ENCODE data around the gene DOCK8. TPM values are rescaled to one million over a fixed set of nuclear protein-coding genes. Genes with fewer than 3 reads are reported as not detected.

DOCK8 gene
- total RNA-seq, 1 experiment from 2014 or later: 7.5 TPM

- Histone ChIP-seq H3K27ac (peak overlapping the region; percentile 67), H3K27me3 (ENCODE audit: insufficient read depth, low read depth) (no peaks in the 10 kb centered on the region), H3K4me3 (no peak overlapping the region), H3K36me3 (ENCODE audit: low read depth) (no peaks in the 10 kb centered on the region), H3K4me1 (replicated peaks; ENCODE audit: insufficient read depth) (peaks cover 24% of the 10 kb centered on the region), H3K9me2 (ENCODE audit: insufficient read depth) (no peaks in the 10 kb centered on the region), H3K4me2 (peak overlapping the region; percentile 21; the same call in 1 of the 2 replicates), H3K79me2 (ENCODE audit: low read depth) (no peaks in the 10 kb centered on the region), H2AFZ (no peak overlapping the region), H4K20me1 (ENCODE audit: insufficient read depth) (no peaks in the 10 kb centered on the region), H3F3A (ENCODE audit: insufficient read depth, low read depth) (peaks cover 15% of the 10 kb centered on the region; the same call in 1 of the 2 replicates), H3K9me3 (ENCODE audit: insufficient read depth, low read depth) (no peaks in the 10 kb centered on the region)
- TF ChIP-seq EZH2 (IDR thresholded peaks at IDR 0.05; ENCODE audit: low read depth) (no peak), CTCF (conservative IDR thresholded peaks at IDR 0.05) (no peak)
- intact Hi-C loops (cut with micrococcal nuclease; ENCODE audit: unreplicated experiment): loop anchor here (2.0 kb wide), 1 partner anchor 42 kb away; no protein-coding TSS in a partner anchor
- BruUV-seq (replicated peaks): no TSS peak
- DNase-seq: peak; percentile 21 to 89
- ChIA-PET CTCF (no interaction called here), POLR2A (ENCODE audit: unreplicated experiment) (interaction anchor here (0.6 to 0.9 kb wide), 2 partner anchors 99 to 192 kb away, joined by 3 to 4 read pairs; no protein-coding TSS in a partner anchor)
Observed at GRCh38 chr9:426976-427375, 212.3 kb downstream of the DOCK8 start.

- H3K27me3 ChIP-seq (ENCODE audit: insufficient read depth, low read depth): no peaks in the 10 kb centered on the region
- no peak overlapping the region for H3K27ac ChIP-seq
- TF ChIP-seq CTCF (conservative IDR thresholded peaks at IDR 0.05): no peak
- TF ChIP-seq EZH2 (IDR thresholded peaks at IDR 0.05; ENCODE audit: low read depth): no peak
- H4K20me1 ChIP-seq (ENCODE audit: insufficient read depth): no peaks in the 10 kb centered on the region
- H3K36me3 ChIP-seq (ENCODE audit: low read depth): no peaks in the 10 kb centered on the region
- no peaks in the 10 kb centered on the region for H3K9me3 ChIP-seq (ENCODE audit: insufficient read depth, low read depth)
- no TSS peak for BruUV-seq (replicated peaks)
- DNase-seq: no peak
- intact Hi-C loops (cut with micrococcal nuclease; ENCODE audit: unreplicated experiment): no loop called here
- ChIA-PET CTCF (no interaction called here), POLR2A (ENCODE audit: unreplicated experiment) (no interaction called here)
- peaks cover 6% of the 10 kb centered on the region; the same call in 1 of the 2 replicates for H3F3A ChIP-seq (ENCODE audit: insufficient read depth, low read depth)
- no peaks in the 10 kb centered on the region for H3K9me2 ChIP-seq (ENCODE audit: insufficient read depth)
- no peak overlapping the region for H3K4me2 ChIP-seq
- no peaks in the 10 kb centered on the region for H3K79me2 ChIP-seq (ENCODE audit: low read depth)
- no peak overlapping the region for H2AFZ ChIP-seq
- peaks cover 13% of the 10 kb centered on the region for H3K4me1 ChIP-seq (replicated peaks; ENCODE audit: insufficient read depth)
- no peak overlapping the region for H3K4me3 ChIP-seq
Observed at GRCh38 chr9:431701-432100, 217.0 kb downstream of the DOCK8 start.

GRCh38 chr9:436482-436881 lies 221.8 kb downstream of the DOCK8 start:
- H3K4me2 ChIP-seq: no peak overlapping the region
- ChIA-PET CTCF (no interaction called here), POLR2A (ENCODE audit: unreplicated experiment) (no interaction called here)
- H3K27me3 ChIP-seq (ENCODE audit: insufficient read depth, low read depth): no peaks in the 10 kb centered on the region
- DNase-seq: no peak
- no peaks in the 10 kb centered on the region for H3F3A ChIP-seq (ENCODE audit: insufficient read depth, low read depth)
- H3K27ac ChIP-seq: no peak overlapping the region
- TF ChIP-seq EZH2 (IDR thresholded peaks at IDR 0.05; ENCODE audit: low read depth): no peak
- TF ChIP-seq CTCF (conservative IDR thresholded peaks at IDR 0.05): no peak
- BruUV-seq (replicated peaks): no TSS peak
- H3K4me3 ChIP-seq: no peak overlapping the region
- intact Hi-C loops (cut with micrococcal nuclease; ENCODE audit: unreplicated experiment): no loop called here
- no peaks in the 10 kb centered on the region for H3K79me2 ChIP-seq (ENCODE audit: low read depth)
- H3K36me3 ChIP-seq (ENCODE audit: low read depth): no peaks in the 10 kb centered on the region
- no peak overlapping the region for H2AFZ ChIP-seq
- no peaks in the 10 kb centered on the region for H3K9me3 ChIP-seq (ENCODE audit: insufficient read depth, low read depth)
- H3K9me2 ChIP-seq (ENCODE audit: insufficient read depth): no peaks in the 10 kb centered on the region
- peaks cover 17% of the 10 kb centered on the region for H3K4me1 ChIP-seq (replicated peaks; ENCODE audit: insufficient read depth)
- H4K20me1 ChIP-seq (ENCODE audit: insufficient read depth): no peaks in the 10 kb centered on the region

Data from PC-9 (cell line).